Osteocyte (in vitro differentiated cells): ENCODE results near the gene DSP. TPM values are rescaled to one million over a fixed set of nuclear protein-coding genes. Genes with fewer than 3 reads are reported as not detected.

Experiments used
- DNase-seq: peaks from one replicate; pipeline ENCODE4 v3.0.0; 2021; ENCODE audit warnings: mixed read lengths; ENCODE audit not compliant: unreplicated experiment; ENCODE audit errors: extremely low spot score
- H3K27ac Mint-ChIP-seq: one replicate; pipeline ENCODE4 v1.8.0; 2021; ENCODE audit warnings: mild to moderate bottlenecking, mixed read lengths; ENCODE audit not compliant: unreplicated experiment
- H3K27me3 Mint-ChIP-seq: one replicate; pipeline ENCODE4 v1.8.0; 2021; ENCODE audit warnings: mixed read lengths; ENCODE audit not compliant: unreplicated experiment
- H3K36me3 Mint-ChIP-seq: one replicate; pipeline ENCODE4 v1.8.0; 2021; ENCODE audit warnings: mixed read lengths; ENCODE audit not compliant: unreplicated experiment
- H3K4me1 Mint-ChIP-seq: one replicate; pipeline ENCODE4 v1.8.0; 2021; ENCODE audit warnings: mixed read lengths; ENCODE audit not compliant: unreplicated experiment
- H3K4me3 Mint-ChIP-seq: one replicate; pipeline ENCODE4 v1.8.0; 2021; ENCODE audit warnings: mild to moderate bottlenecking, moderate library complexity, mixed read lengths; ENCODE audit not compliant: unreplicated experiment
- H3K9me3 Mint-ChIP-seq: one replicate; pipeline ENCODE4 v1.8.0; 2021; ENCODE audit warnings: mixed read lengths; ENCODE audit not compliant: unreplicated experiment
- CTCF ChIP-seq: fragments of 200-600 bp; sonication (generic); IDR thresholded peaks from 2 replicates; pipeline ENCODE4 v1.5.0; 2021; ENCODE audit warnings: antibody characterized with exemption, mild to moderate bottlenecking, moderate library complexity
- total RNA-seq: library from RNA; stranded (reverse); gene quantifications from 2 replicates; pipeline ENCODE4 v1.2.1, GENCODE V29; 2021

The DSP gene
- total RNA-seq, 1 donor from 2014 or later: 124 TPM

DNA sequence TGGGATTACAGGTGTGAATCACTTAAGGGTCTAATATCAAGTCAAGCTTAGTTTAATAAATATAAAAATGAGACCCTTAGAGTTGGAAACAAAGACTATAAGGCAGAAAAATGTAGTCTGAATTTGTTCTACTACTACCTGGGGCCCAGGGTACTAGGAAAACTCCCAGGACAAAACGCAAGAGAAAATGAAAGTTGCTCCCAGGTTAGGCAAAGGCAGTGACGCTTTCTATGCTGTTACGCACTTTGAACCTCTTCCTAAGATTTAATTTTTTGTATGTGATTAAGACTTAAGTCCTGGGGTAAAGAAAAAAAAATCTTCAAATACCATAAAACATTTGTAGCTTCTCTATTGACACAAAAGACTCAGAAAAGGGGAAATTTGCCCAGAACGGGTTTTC, 17.3 kb downstream of the DSP start:
- Mint-ChIP-seq H3K36me3 (peaks cover 47% of the 10 kb centered on the region), H3K27ac (no peak overlapping the region), H3K4me1 (peaks cover 14% of the 10 kb centered on the region), H3K27me3 (no peaks in the 10 kb centered on the region), H3K4me3 (no peak overlapping the region), H3K9me3 (no peaks in the 10 kb centered on the region)
- DNase-seq: no peak
- no peak for TF ChIP-seq CTCF

GRCh38 chr6:7559196-7559595, 17.7 kb downstream of the DSP start:
- Mint-ChIP-seq H3K4me3 (no peak overlapping the region), H3K36me3 (peaks cover 52% of the 10 kb centered on the region), H3K9me3 (no peaks in the 10 kb centered on the region), H3K27ac (no peak overlapping the region), H3K4me1 (peaks cover 13% of the 10 kb centered on the region), H3K27me3 (no peaks in the 10 kb centered on the region)
- no peak for TF ChIP-seq CTCF
- no peak for DNase-seq

DNA sequence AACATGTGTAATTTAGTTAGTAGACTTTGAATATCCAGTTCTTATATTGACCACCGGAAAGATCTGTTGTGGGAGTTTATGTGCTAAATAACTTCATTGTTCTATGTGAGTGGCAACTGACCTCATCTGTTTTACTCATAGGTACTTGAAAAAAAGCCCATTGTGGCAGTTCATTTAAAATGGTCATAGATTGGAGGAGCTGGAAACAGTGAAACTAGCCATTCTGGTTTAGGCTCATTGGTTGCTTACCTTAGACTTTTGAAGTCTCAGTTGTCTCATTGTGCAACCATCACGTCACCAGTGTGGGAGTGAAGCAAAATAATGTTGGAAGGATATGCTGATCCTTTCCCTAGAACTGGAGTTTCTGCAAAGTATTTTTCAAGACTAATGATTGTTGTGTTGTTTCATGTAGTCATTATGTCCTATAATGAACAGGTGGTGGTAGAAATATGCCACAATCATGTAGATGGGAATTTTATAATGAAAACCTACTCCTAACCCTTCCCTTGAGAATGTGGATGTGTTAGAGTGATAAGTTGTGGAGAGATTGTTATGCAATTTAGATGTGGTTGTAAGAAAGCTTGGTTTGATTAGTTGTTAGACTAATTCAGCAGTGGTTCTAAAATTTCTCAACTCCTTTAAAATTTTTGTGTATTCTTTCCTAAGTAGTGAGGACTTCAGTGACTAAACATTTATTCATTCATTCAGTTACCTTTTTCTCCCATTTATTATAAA, 18.3 kb downstream of the DSP start:
- Mint-ChIP-seq H3K27me3 (no peaks in the 10 kb centered on the region), H3K4me3 (no peak overlapping the region), H3K4me1 (peaks cover 10% of the 10 kb centered on the region), H3K27ac (no peak overlapping the region), H3K9me3 (no peaks in the 10 kb centered on the region), H3K36me3 (peaks cover 54% of the 10 kb centered on the region)
- TF ChIP-seq CTCF: no peak
- no peak for DNase-seq

GRCh38 chr6:7561153-7561964, 19.9 kb downstream of the DSP start:
- no peak for TF ChIP-seq CTCF
- no peak overlapping the region for H3K27ac Mint-ChIP-seq

DNA sequence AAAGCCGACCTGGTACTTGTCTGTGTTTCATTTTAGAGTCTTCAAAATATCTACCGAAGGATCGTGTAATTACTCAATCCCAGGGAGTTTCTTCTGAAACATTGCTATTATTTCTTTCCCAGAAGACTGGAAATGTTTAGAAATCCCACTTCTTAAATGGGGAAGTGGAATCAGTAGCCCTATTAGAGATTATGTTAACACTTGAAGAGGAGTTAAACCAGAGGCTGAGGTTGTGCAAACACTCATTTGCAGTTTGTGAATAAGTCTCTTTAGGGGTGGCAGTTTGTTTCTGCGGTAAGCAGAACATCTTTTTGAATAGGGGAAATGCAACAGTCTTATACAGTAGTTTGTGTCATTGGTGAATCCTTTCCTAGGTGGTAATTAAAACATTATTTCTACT, 21.3 kb downstream of the DSP start:
- Mint-ChIP-seq H3K4me1 (peaks cover 15% of the 10 kb centered on the region), H3K36me3 (peaks cover 67% of the 10 kb centered on the region), H3K27me3 (no peaks in the 10 kb centered on the region), H3K4me3 (no peak overlapping the region), H3K9me3 (no peaks in the 10 kb centered on the region), H3K27ac (no peak overlapping the region)
- no peak for TF ChIP-seq CTCF
- DNase-seq: no peak

More at GRCh38 chr6:7561153-7561964, 19.9 kb downstream of the DSP start:
- Mint-ChIP-seq H3K27me3 (no peaks in the 10 kb centered on the region), H3K4me3 (no peak overlapping the region), H3K36me3 (peaks cover 64% of the 10 kb centered on the region), H3K4me1 (peaks cover 3% of the 10 kb centered on the region), H3K9me3 (no peaks in the 10 kb centered on the region)
- no peak for DNase-seq
